T-cell (primary cell): Measurements from ENCODE around the gene CYP27C1. TPM values are rescaled to one million over a fixed set of nuclear protein-coding genes. Genes with fewer than 3 reads are reported as not detected.
"Not testable (repeated sequence)": the region's sequence is repeated elsewhere in the genome, so short reads cannot be mapped to it uniquely, and the experiment has no call there.

Experiments
- ATAC-seq, 4 experiments: fragments of 200-7000 bp in 3 of 4; fragments of 150-1000 bp in 1 of 4; cut with Tn5 transposase; replicated peaks in 1 of 4; 1 replicate in 3 of 4; 2 replicates in 1 of 4; pipeline ENCODE4 v1.10.0; 2021; ENCODE audit warnings: moderate library complexity in 3 of 4, mild to moderate bottlenecking in 2 of 4, moderate number of reproducible peaks in 1 of 4
- CTCF ChIA-PET, 2 donors: fragments of 300-600 bp; sonication (Branson Sonifier 250); formaldehyde crosslinking; loops; one replicate each; lab custom pipeline; 2022; ENCODE audit warnings: antibody characterized with exemption in 2 of 2; lab: Charles Lee
- POLR2A ChIA-PET, 2 donors: fragments of 300-600 bp; sonication (Branson Sonifier 250); formaldehyde crosslinking; loops; one replicate each; lab custom pipeline; 2022; ENCODE audit warnings: antibody characterized with exemption in 2 of 2; lab: Charles Lee
- DNase-seq, 35 experiments: peaks; one replicate each; pipeline versions ENCODE4 v3.0.0 to v3.0.0-alpha.2; 2013 to 2023
- H3K27ac ChIP-seq: one replicate; pipeline ENCODE4 v1.5.1; 2013; ENCODE audit warnings: low read length
- H3K27me3 ChIP-seq, 2 experiments: replicated peaks in 1 of 2; 1 replicate in 1 of 2; 2 replicates in 1 of 2; pipeline versions ENCODE4 v1.6.1 to v1.7.0; 2013; ENCODE audit warnings: low read length in 1 of 2, mixed read lengths in 1 of 2; ENCODE audit not compliant: control insufficient read depth in 2 of 2, insufficient read depth in 2 of 2; ENCODE audit errors: extremely low read depth in 1 of 2
- H3K36me3 ChIP-seq, 2 donors: 1 replicate in 1 of 2; 2 replicates in 1 of 2; pipeline versions ENCODE4 v1.6.1 to v1.7.0; 2013; ENCODE audit warnings: low read length in 1 of 2; ENCODE audit not compliant: control insufficient read depth in 2 of 2, insufficient read depth in 1 of 2; ENCODE audit errors: extremely low read depth in 1 of 2
- H3K4me1 ChIP-seq, 2 experiments: 1 replicate in 1 of 2; 2 replicates in 1 of 2; pipeline versions ENCODE4 v1.6.1 to v1.7.0; 2013; ENCODE audit warnings: low read length in 2 of 2, mixed read lengths in 1 of 2; ENCODE audit not compliant: insufficient read depth in 2 of 2, control insufficient read depth in 1 of 2; ENCODE audit errors: extremely low read depth in 1 of 2
- H3K4me3 ChIP-seq, 2 donors: 1 replicate in 1 of 2; 2 replicates in 1 of 2; pipeline versions ENCODE4 v1.5.1 to v1.7.0; 2013; ENCODE audit warnings: mild to moderate bottlenecking in 2 of 2, low read length in 1 of 2, moderate library complexity in 1 of 2; ENCODE audit not compliant: control insufficient read depth in 1 of 2; ENCODE audit errors: extremely low read depth in 1 of 2
- H3K9me3 ChIP-seq: 2 replicates; pipeline ENCODE4 v1.7.0; 2013
- H3K27ac Mint-ChIP-seq, 2 donors: one replicate each; pipeline ENCODE4 v1.8.0; 2020 to 2021; ENCODE audit warnings: mild to moderate bottlenecking in 2 of 2, mixed read lengths in 2 of 2
- H3K27me3 Mint-ChIP-seq, 2 donors: one replicate each; pipeline ENCODE4 v1.8.0; 2021 to 2022; ENCODE audit warnings: mixed read lengths in 2 of 2
- H3K36me3 Mint-ChIP-seq: one replicate; pipeline ENCODE4 v1.8.0; 2021; ENCODE audit warnings: mixed read lengths
- H3K4me1 Mint-ChIP-seq, 3 donors: one replicate each; pipeline ENCODE4 v1.8.0; 2020 to 2022; ENCODE audit warnings: mixed read lengths in 3 of 3, mild to moderate bottlenecking in 1 of 3
- H3K4me3 Mint-ChIP-seq, 3 donors: one replicate each; pipeline ENCODE4 v1.8.0; 2020 to 2022; ENCODE audit warnings: mild to moderate bottlenecking in 3 of 3, mixed read lengths in 3 of 3, moderate library complexity in 3 of 3
- H3K9me3 Mint-ChIP-seq, 3 donors: one replicate each; pipeline ENCODE4 v1.8.0; 2020 to 2022; ENCODE audit warnings: mixed read lengths in 3 of 3
- WGBS: methylation state at CpG from one replicate; pipeline ENCODE4 v1.1.5; 2013; ENCODE audit warnings: missing lambda C conversion rate; ENCODE audit not compliant: insufficient coverage; 5-methylcytosine and 5-hydroxymethylcytosine counted together
- total RNA-seq, 35 experiments: library from RNA in 6 of 35; stranded (reverse) in 6 of 35; fragments of 120-200 nt in 1 of 35; gene quantifications; one replicate each; pipeline versions ENCODE4 v1.2.1 to v1.2.4 and lab custom pipeline; 2013 to 2026

CYP27C1 gene
- total RNA-seq, 5 donors from 2014 or later (not counting 1 experiment from before 2014, with no cell fraction given) = 0.16 TPM; not detected in 4

DNA sequence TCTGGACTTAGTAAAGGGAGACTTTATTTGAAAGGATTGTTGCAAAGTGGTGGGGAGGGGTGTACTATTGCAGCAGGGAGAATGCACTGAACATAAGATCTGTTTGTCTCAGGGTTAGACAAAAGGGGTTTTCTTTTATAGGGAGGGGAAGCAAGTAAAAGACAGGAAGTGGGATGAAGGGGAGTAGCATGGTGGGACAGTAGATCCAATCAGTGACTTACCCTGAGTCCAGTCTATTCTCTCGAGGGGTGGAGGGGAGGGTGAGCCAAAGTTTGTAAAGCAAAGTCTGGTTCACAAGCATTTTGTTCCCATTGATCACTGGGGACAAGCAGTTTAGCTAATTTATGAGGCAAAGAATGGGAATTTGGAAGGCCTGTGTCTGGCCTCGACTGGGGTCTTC is 35.0 kb upstream of the CYP27C1 start:
- H3K27me3 Mint-ChIP-seq = no peaks in the 10 kb centered on the region
- peak overlapping the region in 1 of 2 donors; percentile 64 for H3K27ac Mint-ChIP-seq
- H3K9me3 Mint-ChIP-seq = no peaks in the 10 kb centered on the region
- ChIA-PET POLR2A (no interaction called here), CTCF (no interaction called here)
- no peaks in the 10 kb centered on the region for H3K9me3 ChIP-seq
- no peak overlapping the region for H3K4me3 Mint-ChIP-seq
- H3K36me3 ChIP-seq = peaks cover 5 to 35% of the 10 kb centered on the region in 2 donors
- no peaks in the 10 kb centered on the region for H3K27me3 ChIP-seq
- H3K36me3 Mint-ChIP-seq = peaks cover 44% of the 10 kb centered on the region
- no peak overlapping the region for H3K4me3 ChIP-seq
- peaks cover 0 to 8% (median 2%) of the 10 kb centered on the region in 3 donors for H3K4me1 Mint-ChIP-seq
- DNase-seq (no peak), ATAC-seq (no peak)
- no peak overlapping the region for H3K27ac ChIP-seq
- no peaks in the 10 kb centered on the region for H3K4me1 ChIP-seq
- WGBS = 86% methylated on average over 1 of the region's 2 CpGs

GRCh38 chr2:127254386-127254981 is 34.4 kb upstream of the CYP27C1 start:
- Histone ChIP-seq H3K9me3 (no peaks in the 10 kb centered on the region), H3K36me3 (peaks cover 5 to 28% of the 10 kb centered on the region in 2 donors), H3K4me3 (no peak overlapping the region), H3K27me3 (no peaks in the 10 kb centered on the region), H3K4me1 (no peaks in the 10 kb centered on the region), H3K27ac (no peak overlapping the region)
- H3K27ac Mint-ChIP-seq = no peak overlapping the region
- no peaks in the 10 kb centered on the region for H3K9me3 Mint-ChIP-seq
- DNase-seq = no peak
- no peak for ATAC-seq
- no peak overlapping the region for H3K4me3 Mint-ChIP-seq
- peaks cover 0 to 8% (median 2%) of the 10 kb centered on the region in 3 donors for H3K4me1 Mint-ChIP-seq
- 80% methylated on average over 1 of the region's 7 CpGs for WGBS
- POLR2A ChIA-PET = no interaction called here
- CTCF ChIA-PET = no interaction called here
- peaks cover 39% of the 10 kb centered on the region for H3K36me3 Mint-ChIP-seq
- H3K27me3 Mint-ChIP-seq = no peaks in the 10 kb centered on the region

DNA sequence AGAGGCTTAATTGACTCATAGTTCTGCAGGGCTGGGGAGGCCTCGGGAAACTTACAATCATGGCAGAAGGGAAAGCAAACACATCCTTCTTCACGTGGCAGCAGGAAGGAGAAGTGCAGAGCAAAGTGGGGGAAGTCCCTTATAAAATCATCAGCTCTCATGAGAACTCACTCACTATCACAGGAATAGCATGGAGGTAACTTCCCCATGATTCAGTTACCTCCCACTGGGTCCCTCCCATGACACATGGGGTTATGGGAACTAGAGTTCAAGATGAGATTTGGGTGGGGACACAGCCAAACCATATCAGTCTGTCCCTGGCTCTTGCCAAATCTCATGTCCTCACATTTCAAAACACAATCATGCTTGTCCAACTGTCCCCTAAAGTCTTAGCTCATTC is 21.1 kb upstream of the CYP27C1 start:
- H3K27me3 Mint-ChIP-seq, H3K27me3 ChIP-seq, DNase-seq, H3K4me1 Mint-ChIP-seq, H3K4me1 ChIP-seq, H3K27ac ChIP-seq, CTCF ChIA-PET, H3K36me3 ChIP-seq, H3K4me3 ChIP-seq, H3K27ac Mint-ChIP-seq, POLR2A ChIA-PET, ATAC-seq, H3K9me3 ChIP-seq, H3K4me3 Mint-ChIP-seq: not testable (repeated sequence)
- Mint-ChIP-seq H3K36me3 (peaks cover 24% of the 10 kb centered on the region), H3K9me3 (peaks cover 3 to 24% (median 4%) of the 10 kb centered on the region in 3 donors)
- WGBS = no CpG with 5 or more reads among the region's 2 CpGs

- Histone ChIP-seq H3K36me3 (no peaks in the 10 kb centered on the region), H3K4me1 (no peaks in the 10 kb centered on the region), H3K4me3 (no peak overlapping the region), H3K9me3 (no peaks in the 10 kb centered on the region), H3K27ac (no peak overlapping the region), H3K27me3 (peaks cover 0 to 3% of the 10 kb centered on the region in 2 experiments)
- H3K4me3 Mint-ChIP-seq = no peak overlapping the region
- peaks cover 3 to 24% (median 4%) of the 10 kb centered on the region in 3 donors for H3K9me3 Mint-ChIP-seq
- peaks cover 21% of the 10 kb centered on the region for H3K36me3 Mint-ChIP-seq
- no CpG with 5 or more reads among the region's 1 CpG for WGBS
- H3K4me1 Mint-ChIP-seq = no peaks in the 10 kb centered on the region
- ATAC-seq = no peak
- POLR2A ChIA-PET = no interaction called here
- H3K27me3 Mint-ChIP-seq = no peaks in the 10 kb centered on the region
- H3K27ac Mint-ChIP-seq = no peak overlapping the region
- DNase-seq = no peak
- CTCF ChIA-PET = no interaction called here
These were observed 19.3 kb upstream of the CYP27C1 start for GRCh38 chr2:127239395-127239794.

DNA sequence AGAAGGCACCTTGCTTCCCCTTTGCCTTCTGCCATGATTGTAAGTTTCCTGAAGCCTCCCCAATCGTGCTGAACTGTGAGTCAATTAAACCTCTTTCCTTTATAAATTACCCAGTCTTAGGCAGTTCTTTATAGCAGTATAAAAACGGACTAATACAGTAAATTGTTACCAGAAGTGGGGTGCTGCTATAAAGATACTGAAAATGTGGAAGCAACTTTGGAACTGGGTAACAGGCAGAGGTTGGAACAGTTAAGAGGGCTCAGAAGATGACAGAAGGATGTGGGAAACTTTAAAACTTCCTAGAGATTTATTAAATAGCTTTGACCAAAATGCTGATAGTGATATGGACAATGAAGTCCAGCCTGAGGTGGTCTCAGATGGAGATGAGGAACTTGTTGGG is 17.7 kb upstream of the CYP27C1 start:
- H3K4me1 ChIP-seq, ATAC-seq, DNase-seq, POLR2A ChIA-PET, H3K27me3 Mint-ChIP-seq, H3K27ac ChIP-seq, H3K27me3 ChIP-seq, H3K9me3 ChIP-seq, H3K4me3 Mint-ChIP-seq, H3K4me1 Mint-ChIP-seq, H3K36me3 ChIP-seq, H3K4me3 ChIP-seq, H3K27ac Mint-ChIP-seq: not testable (repeated sequence)
- Mint-ChIP-seq H3K9me3 (peaks cover 3 to 24% (median 4%) of the 10 kb centered on the region in 3 donors), H3K36me3 (peaks cover 24% of the 10 kb centered on the region)
- CTCF ChIA-PET = interaction anchor here in 1 of 2 donors (0.6 kb wide), 1 partner anchor 27 kb away, joined by 3 read pairs; no protein-coding TSS in a partner anchor
- no CpG with 5 or more reads among the region's 2 CpGs for WGBS

DNA sequence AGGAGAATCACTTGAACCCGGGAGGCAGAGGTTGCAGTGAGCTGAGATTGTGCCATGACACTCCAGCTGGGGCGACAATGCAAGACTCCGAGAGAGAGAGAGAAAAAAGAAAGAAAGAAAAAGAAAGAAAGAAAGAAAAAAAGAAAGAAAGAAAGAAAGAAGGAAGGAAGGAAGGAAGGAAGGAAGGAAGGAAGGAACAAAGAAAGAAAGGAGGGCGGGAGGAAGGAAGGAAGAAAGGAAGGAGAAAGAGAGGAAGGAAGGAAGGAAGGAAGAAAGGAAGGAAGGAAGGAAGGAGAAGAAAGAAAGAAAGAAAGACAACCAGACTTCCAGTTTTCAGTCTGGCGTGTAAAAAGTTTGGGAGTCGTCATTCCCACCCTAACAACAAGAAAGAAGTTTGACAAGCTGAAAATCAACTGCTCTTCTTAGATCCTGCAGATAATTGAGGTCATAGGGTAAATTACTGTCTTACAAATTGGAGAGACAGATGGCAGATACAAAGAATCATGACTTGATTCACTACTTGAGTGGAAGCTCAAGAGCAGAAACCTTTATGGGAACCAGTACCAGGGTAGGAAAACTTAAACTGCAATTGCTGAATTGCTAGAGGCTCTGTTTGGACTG is 15.1 kb upstream of the CYP27C1 start:
- no peak overlapping the region for H3K4me3 ChIP-seq
- CTCF ChIA-PET = no interaction called here
- ATAC-seq (no peak), DNase-seq (no peak)
- H3K27ac ChIP-seq = no peak overlapping the region
- H3K27me3 ChIP-seq = peaks cover 0 to 3% of the 10 kb centered on the region in 2 experiments
- H3K9me3 Mint-ChIP-seq = peaks cover 0 to 16% (median 4%) of the 10 kb centered on the region in 3 donors
- H3K4me1 Mint-ChIP-seq = no peaks in the 10 kb centered on the region
- H3K27ac Mint-ChIP-seq = no peak overlapping the region
- no peaks in the 10 kb centered on the region for H3K27me3 Mint-ChIP-seq
- no peak overlapping the region for H3K4me3 Mint-ChIP-seq
- peaks cover 26% of the 10 kb centered on the region for H3K36me3 Mint-ChIP-seq
- POLR2A ChIA-PET = interaction anchor here in 1 of 2 donors (0.6 kb wide), 1 partner anchor 305 kb away, joined by 4 read pairs; no protein-coding TSS in a partner anchor
- H3K4me1 ChIP-seq = no peaks in the 10 kb centered on the region
- WGBS = 100% methylated on average over 3 of the region's 6 CpGs
- no peaks in the 10 kb centered on the region for H3K36me3 ChIP-seq
- H3K9me3 ChIP-seq = no peaks in the 10 kb centered on the region
